Neural progenitor cell (in vitro differentiated cells): ENCODE results near the gene NBDY.

ENCODE experiments used
- CTCF ChIP-seq: fragments of 200-600 bp; sonication (generic); IDR thresholded peaks from 2 replicates; pipeline ENCODE4 v1.5.1; 2017; ENCODE audit warnings: antibody characterized with exemption, mild to moderate bottlenecking
- EZH2 ChIP-seq: fragments of 200-600 bp; sonication (generic); IDR thresholded peaks from 2 replicates; pipeline ENCODE4 v1.6.1; 2017; ENCODE audit warnings: antibody characterized with exemption, mild to moderate bottlenecking, moderate library complexity
- EZH2phosphoT487 ChIP-seq: fragments of 200-600 bp; sonication (generic); IDR thresholded peaks from 2 replicates; pipeline ENCODE4 v1.6.1; 2017; ENCODE audit warnings: antibody characterized with exemption

- TF ChIP-seq CTCF (no peak), EZH2 (no peak), EZH2phosphoT487 (no peak)
Observed at GRCh38 chrX:56798339-56798711, 69.3 kb downstream of the NBDY start.
